ENCODE measurements around the gene TAF4B.

- TF ChIP-seq CTCF (conservative IDR thresholded peaks at IDR 0.05 in 1 of 2, IDR thresholded peaks at IDR 0.05 in 1 of 2; ENCODE audit: low read depth in 1 of 2, low read length in 2 of 2), result no peak
- TF ChIP-seq EZH2 (IDR thresholded peaks at IDR 0.05; ENCODE audit: low read length, missing control alignments), result no peak
These were observed 96.8 kb downstream of the TAF4B start for GRCh38 chr18:26322890-26323653.
